ENCODE results near the gene AHDC1. TPM values are rescaled to one million over a fixed set of nuclear protein-coding genes. Genes with fewer than 3 reads are reported as not detected.

AHDC1 gene
- total and polyA plus RNA-seq, 2 of the 13 experiments (the other 11 are each of a cell fraction or from before 2014, with no cell fraction given): 1.0 to 2.7 TPM

DNA sequence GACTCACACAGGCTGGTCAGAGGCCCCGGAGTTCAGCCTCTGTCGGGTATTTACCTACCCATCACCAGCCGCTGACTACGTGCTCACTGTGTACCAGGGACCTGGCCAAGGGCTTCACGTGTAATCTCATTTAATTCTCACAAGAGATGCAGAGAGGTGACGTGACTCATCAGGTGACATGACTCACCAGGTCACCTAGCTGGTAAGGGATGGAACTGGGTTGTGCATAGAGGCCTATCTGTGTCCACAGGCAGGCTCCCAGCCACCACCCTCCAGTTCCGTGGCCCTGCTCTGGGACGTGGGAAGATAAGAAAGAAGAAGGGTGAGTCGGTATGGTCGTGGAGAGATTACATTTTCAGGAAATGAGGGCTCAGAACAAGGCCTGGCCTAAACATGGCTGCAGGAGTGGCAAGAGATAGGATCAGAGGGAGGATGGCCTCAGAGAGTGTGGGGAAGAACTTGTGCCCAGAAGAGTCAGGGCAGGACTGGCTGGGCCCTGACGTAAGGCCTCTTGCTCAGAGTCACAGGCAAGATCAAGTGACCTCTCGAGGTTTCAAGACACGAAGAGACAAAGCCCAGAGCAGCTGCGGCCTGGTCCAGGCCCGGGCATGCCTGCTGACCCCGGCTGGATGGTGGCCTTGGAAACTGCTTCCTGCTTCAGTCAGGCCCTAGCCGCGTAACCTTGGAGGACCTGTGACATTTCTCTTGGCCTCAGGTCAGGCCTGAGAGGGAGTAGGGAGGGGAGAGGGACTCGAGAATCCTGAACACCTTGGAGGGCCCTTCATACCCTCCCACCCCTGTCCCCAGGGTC lies 61.3 kb downstream of the AHDC1 start (continued):
- TF ChIP-seq KLF6 (CRISPR knock-in tag; IDR thresholded peaks at IDR 0.05): 0 out of 2 replicates have a peak, but pooled peaks have one; percentile 37
- no peak for TF ChIP-seq ZNF3 (CRISPR knock-in tag; IDR thresholded peaks at IDR 0.05)
- TF ChIP-seq, protein P1, sequence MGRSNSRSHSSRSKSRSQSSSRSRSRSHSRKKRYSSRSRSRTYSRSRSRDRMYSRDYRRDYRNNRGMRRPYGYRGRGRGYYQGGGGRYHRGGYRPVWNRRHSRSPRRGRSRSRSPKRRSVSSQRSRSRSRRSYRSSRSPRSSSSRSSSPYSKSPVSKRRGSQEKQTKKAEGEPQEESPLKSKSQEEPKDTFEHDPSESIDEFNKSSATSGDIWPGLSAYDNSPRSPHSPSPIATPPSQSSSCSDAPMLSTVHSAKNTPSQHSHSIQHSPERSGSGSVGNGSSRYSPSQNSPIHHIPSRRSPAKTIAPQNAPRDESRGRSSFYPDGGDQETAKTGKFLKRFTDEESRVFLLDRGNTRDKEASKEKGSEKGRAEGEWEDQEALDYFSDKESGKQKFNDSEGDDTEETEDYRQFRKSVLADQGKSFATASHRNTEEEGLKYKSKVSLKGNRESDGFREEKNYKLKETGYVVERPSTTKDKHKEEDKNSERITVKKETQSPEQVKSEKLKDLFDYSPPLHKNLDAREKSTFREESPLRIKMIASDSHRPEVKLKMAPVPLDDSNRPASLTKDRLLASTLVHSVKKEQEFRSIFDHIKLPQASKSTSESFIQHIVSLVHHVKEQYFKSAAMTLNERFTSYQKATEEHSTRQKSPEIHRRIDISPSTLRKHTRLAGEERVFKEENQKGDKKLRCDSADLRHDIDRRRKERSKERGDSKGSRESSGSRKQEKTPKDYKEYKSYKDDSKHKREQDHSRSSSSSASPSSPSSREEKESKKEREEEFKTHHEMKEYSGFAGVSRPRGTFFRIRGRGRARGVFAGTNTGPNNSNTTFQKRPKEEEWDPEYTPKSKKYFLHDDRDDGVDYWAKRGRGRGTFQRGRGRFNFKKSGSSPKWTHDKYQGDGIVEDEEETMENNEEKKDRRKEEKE (IDR thresholded peaks at IDR 0.05): no peak
- TF ChIP-seq GATA4 (IDR thresholded peaks at IDR 0.05; ENCODE audit: borderline replicate concordance, low read depth): no peak
- no peak for TF ChIP-seq ZNF816 (CRISPR knock-in tag; IDR thresholded peaks at IDR 0.05; ENCODE audit: borderline replicate concordance)
- no peak for TF ChIP-seq HDAC6 (IDR thresholded peaks at IDR 0.05; ENCODE audit: low read depth, low read length)
- peak; percentile 86; the same call in 1 of the 2 replicates for TF ChIP-seq ARID2 (CRISPR knock-in tag; IDR thresholded peaks at IDR 0.05; ENCODE audit: borderline replicate concordance)
- TF ChIP-seq, protein P2, sequence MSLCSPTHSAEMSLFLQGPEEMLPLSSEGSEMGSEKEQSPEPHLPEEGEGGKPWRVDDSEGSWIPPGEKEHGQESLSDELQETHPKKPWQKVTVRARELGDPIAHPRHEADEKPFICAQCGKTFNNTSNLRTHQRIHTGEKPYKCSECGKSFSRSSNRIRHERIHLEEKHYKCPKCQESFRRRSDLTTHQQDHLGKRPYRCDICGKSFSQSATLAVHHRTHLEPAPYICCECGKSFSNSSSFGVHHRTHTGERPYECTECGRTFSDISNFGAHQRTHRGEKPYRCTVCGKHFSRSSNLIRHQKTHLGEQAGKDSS (CRISPR knock-in tag; IDR thresholded peaks at IDR 0.05; ENCODE audit: borderline replicate concordance, low read depth): no peak
- TF ChIP-seq PHF20 (CRISPR knock-in tag; IDR thresholded peaks at IDR 0.05): 0 out of 2 replicates have a peak, but pooled peaks have one; percentile 49
- TF ChIP-seq ZNF253 (CRISPR knock-in tag; IDR thresholded peaks at IDR 0.05; ENCODE audit: borderline replicate concordance): no peak
- no peak for TF ChIP-seq REXO4 (CRISPR knock-in tag; IDR thresholded peaks at IDR 0.05; ENCODE audit: borderline replicate concordance)
- TF ChIP-seq SMARCC2 (IDR thresholded peaks at IDR 0.05): no peak
- TF ChIP-seq, protein P3, sequence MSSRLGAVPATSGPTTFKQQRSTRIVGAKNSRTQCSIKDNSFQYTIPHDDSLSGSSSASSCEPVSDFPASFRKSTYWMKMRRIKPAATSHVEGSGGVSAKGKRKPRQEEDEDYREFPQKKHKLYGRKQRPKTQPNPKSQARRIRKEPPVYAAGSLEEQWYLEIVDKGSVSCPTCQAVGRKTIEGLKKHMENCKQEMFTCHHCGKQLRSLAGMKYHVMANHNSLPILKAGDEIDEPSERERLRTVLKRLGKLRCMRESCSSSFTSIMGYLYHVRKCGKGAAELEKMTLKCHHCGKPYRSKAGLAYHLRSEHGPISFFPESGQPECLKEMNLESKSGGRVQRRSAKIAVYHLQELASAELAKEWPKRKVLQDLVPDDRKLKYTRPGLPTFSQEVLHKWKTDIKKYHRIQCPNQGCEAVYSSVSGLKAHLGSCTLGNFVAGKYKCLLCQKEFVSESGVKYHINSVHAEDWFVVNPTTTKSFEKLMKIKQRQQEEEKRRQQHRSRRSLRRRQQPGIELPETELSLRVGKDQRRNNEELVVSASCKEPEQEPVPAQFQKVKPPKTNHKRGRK (CRISPR knock-in tag; IDR thresholded peaks at IDR 0.05): no peak
- TF ChIP-seq, protein P4, sequence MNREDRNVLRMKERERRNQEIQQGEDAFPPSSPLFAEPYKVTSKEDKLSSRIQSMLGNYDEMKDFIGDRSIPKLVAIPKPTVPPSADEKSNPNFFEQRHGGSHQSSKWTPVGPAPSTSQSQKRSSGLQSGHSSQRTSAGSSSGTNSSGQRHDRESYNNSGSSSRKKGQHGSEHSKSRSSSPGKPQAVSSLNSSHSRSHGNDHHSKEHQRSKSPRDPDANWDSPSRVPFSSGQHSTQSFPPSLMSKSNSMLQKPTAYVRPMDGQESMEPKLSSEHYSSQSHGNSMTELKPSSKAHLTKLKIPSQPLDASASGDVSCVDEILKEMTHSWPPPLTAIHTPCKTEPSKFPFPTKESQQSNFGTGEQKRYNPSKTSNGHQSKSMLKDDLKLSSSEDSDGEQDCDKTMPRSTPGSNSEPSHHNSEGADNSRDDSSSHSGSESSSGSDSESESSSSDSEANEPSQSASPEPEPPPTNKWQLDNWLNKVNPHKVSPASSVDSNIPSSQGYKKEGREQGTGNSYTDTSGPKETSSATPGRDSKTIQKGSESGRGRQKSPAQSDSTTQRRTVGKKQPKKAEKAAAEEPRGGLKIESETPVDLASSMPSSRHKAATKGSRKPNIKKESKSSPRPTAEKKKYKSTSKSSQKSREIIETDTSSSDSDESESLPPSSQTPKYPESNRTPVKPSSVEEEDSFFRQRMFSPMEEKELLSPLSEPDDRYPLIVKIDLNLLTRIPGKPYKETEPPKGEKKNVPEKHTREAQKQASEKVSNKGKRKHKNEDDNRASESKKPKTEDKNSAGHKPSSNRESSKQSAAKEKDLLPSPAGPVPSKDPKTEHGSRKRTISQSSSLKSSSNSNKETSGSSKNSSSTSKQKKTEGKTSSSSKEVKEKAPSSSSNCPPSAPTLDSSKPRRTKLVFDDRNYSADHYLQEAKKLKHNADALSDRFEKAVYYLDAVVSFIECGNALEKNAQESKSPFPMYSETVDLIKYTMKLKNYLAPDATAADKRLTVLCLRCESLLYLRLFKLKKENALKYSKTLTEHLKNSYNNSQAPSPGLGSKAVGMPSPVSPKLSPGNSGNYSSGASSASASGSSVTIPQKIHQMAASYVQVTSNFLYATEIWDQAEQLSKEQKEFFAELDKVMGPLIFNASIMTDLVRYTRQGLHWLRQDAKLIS (CRISPR knock-in tag; IDR thresholded peaks at IDR 0.05): no peak
- no peak for TF ChIP-seq ZFP1 (CRISPR knock-in tag; IDR thresholded peaks at IDR 0.05)
- TF ChIP-seq CEBPB (IDR thresholded peaks at IDR 0.05; ENCODE audit: borderline replicate concordance, low read depth, low read length): no peak
- no peak for TF ChIP-seq HHEX (CRISPR knock-in tag; IDR thresholded peaks at IDR 0.05)

Measured in HepG2 (cell line).